Measurements from ENCODE around the gene TOB2. TPM values are rescaled to one million over a fixed set of nuclear protein-coding genes. Genes with fewer than 3 reads are reported as not detected.
A peak's percentile ranks its signal among the peaks of the same experiment; 100 is the strongest.

Gene TOB2
- total and polyA plus RNA-seq, 9 of the 15 experiments (the other 6 are each of a cell fraction or from before 2014, with no cell fraction given) = 3.3 to 20.5 (median 7.3) TPM

GRCh38 chr22:41431656-41432055, 14.9 kb downstream of the TOB2 start:
- ATAC-seq (no peak), DNase-seq (ENCODE audit: extremely low read depth in 1 of 4, low spot score in 3 of 4) (no peak), FAIRE-seq (no peak)
- ChIA-PET POLR2A (interaction anchor here (0.9 kb wide), 1 partner anchor 12 kb away, joined by 3 read pairs; no protein-coding TSS in a partner anchor), CTCF (ENCODE audit: low intra/inter-chr PET ratio) (no interaction called here)
- peaks cover 0 to 8% of the 10 kb centered on the region in 2 experiments; a peak in 2 of 5 replicates for H3K4me1 ChIP-seq (replicated peaks in 1 of 2; ENCODE audit: control insufficient read depth in 2 of 2, insufficient read depth in 2 of 2, low read length in 2 of 2)
- H4K20me1 ChIP-seq (replicated peaks; ENCODE audit: control insufficient read depth, insufficient read depth, low read length) = no peaks in the 10 kb centered on the region; the same call in 1 of the 2 replicates
- H3K79me2 ChIP-seq (ENCODE audit: control insufficient read depth, insufficient read depth, low read length) = peaks cover under 1% of the 10 kb centered on the region; the same call in 1 of the 3 replicates
- H3K27ac ChIP-seq (ENCODE audit: extremely low read depth, low read depth, low read length) = no peak overlapping the region
- H3K4me3 ChIP-seq = no peak overlapping the region
- TF ChIP-seq ERF (CRISPR knock-in tag; IDR thresholded peaks at IDR 0.05) = no peak
- no peak for TF ChIP-seq HMG20A (CRISPR knock-in tag; conservative IDR thresholded peaks at IDR 0.05)
- TF ChIP-seq CEBPB (tag; IDR thresholded peaks at IDR 0.05) = no peak
- no peak for TF ChIP-seq TAF7 (tag; IDR thresholded peaks at IDR 0.05)
- no peak for TF ChIP-seq TAF1 (IDR thresholded peaks at IDR 0.05; ENCODE audit: control insufficient read depth, extremely low read depth, insufficient read depth, low read length, severe bottlenecking)
- 0 out of 2 replicates have a peak, but pooled peaks have one; percentile 15 for TF ChIP-seq RBFOX2 (IDR thresholded peaks at IDR 0.05; ENCODE audit: low read depth, low read length)
- no peak for TF ChIP-seq CHD1 (IDR thresholded peaks at IDR 0.05; ENCODE audit: low read length)
- peak; percentile 69 for TF ChIP-seq POLR2G (IDR thresholded peaks at IDR 0.05; ENCODE audit: low read depth, low read length)
- TF ChIP-seq ZNF583 (CRISPR knock-in tag; IDR thresholded peaks at IDR 0.05) = no peak
- TF ChIP-seq FOXJ3 (CRISPR knock-in tag; IDR thresholded peaks at IDR 0.05) = no peak
- H3K4me2 ChIP-seq (ENCODE audit: insufficient read depth, low read length) = no peak overlapping the region
- in situ Hi-C loops (cut with MboI) (no loop called here), intact Hi-C loops (cut with micrococcal nuclease) (no loop called here)
- peaks cover 27% of the 10 kb centered on the region; the same call in 2 of the 3 replicates for H3K36me3 ChIP-seq (ENCODE audit: control insufficient read depth, insufficient read depth, low read length)
- no peaks in the 10 kb centered on the region for H3K27me3 ChIP-seq (ENCODE audit: control insufficient read depth in 2 of 2, insufficient read depth in 2 of 2, low read length in 2 of 2)
- no peaks in the 10 kb centered on the region for H3K9me1 ChIP-seq (ENCODE audit: control insufficient read depth, insufficient read depth, low read length)
- H2AFZ ChIP-seq (ENCODE audit: low read depth, low read length) = no peak overlapping the region
- no peak overlapping the region for H3K9ac ChIP-seq (ENCODE audit: insufficient read depth in 1 of 2, low read depth in 2 of 2, low read length in 2 of 2)
- no peaks in the 10 kb centered on the region for H3K9me3 ChIP-seq (replicated peaks; ENCODE audit: control insufficient read depth, insufficient read depth, low read depth, low read length)
- WGBS (ENCODE audit: insufficient coverage, low coverage, missing lambda C conversion rate) = 78% methylated on average over 6 of the region's 6 CpGs
- BruUV-seq (replicated peaks) = no TSS peak

All from K562 (cell line).